Activated CD8-positive, alpha-beta memory T cell treated with anti-CD3 and anti-CD28 coated beads, Interleukin-2, amount 50 U/mL, for 24 hours (primary cell): ENCODE results near the gene NGRN.

Source experiments
- DNase-seq: peaks from one replicate; pipeline ENCODE4 v3.0.0-alpha.2; 2020; ENCODE audit errors: extremely low read depth

NGRN gene

DNA sequence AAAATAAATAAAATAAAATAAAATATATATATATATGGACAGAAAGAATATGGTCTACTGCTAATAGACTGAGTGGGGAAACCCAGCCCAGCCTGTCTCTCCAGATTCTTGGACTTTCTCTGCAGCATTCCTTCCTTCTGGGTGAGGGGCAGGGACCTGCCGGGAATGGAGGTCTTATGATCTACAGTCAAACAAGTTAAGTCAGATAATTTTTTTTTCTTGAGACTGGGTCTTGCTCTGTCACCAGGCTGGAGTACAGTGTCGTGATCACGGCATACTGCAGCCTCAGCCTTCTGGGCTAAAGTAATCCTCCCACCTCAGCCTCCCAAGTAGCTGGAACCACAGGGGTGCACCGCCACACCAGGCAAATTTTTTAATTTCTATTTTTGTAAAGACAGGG is 53.1 kb downstream of the NGRN start:
- no peak for DNase-seq

DNA sequence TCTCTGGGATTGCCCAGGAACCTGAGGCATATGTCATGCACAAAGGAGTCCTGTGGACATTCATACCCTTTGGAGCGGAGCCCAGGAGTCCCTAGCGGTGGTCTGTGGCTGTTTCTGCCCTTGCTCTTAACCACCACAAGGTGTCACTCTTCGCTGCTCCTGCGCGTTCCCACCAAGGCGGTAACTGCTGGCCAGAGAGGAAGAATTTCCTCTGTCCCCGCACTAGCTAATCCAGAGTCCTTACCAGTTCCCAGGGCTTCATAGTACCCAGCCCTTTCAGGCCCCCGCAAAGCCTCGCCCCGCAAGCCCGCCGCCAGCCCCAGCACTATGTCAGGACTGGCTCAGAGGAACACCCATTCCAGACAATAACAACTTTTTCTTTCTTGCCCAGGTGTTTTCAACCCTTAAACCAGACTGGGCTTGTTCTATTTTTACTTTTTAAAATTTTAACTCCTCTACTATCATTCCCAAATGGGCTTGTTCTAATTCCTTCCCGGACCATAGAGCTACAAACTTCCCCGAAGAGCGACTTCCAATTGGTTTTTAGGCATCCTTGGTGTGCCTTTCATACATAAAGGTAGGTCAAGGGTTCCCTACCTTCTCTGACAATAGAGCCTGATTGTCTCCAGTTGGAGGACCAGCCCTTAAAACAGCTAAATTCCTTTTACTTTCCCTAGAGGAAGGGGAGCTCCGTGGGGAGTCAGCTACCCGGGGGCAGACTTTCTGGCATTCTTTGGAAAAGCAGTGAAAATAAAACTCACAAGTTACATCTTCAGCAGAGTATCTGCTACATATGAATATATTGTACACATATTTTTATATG is 54.8 kb downstream of the NGRN start:
- peak; percentile 20 for DNase-seq

- no peak for DNase-seq
Measured at GRCh38 chr15:90320885-90321278, 55.4 kb downstream of the NGRN start.
